HepG2 (cell line): ENCODE measurements around the gene MBLAC2. TPM values are rescaled to one million over a fixed set of nuclear protein-coding genes. Genes with fewer than 3 reads are reported as not detected.
A peak's percentile ranks its signal among the peaks of the same experiment; 100 is the strongest.

Experiments used
- AKNA ChIP-seq: sonication (generic); formaldehyde crosslinking; IDR thresholded peaks from 2 replicates; pipeline ENCODE4 v1.4.0; 2020; ENCODE audit warnings: missing genetic modification reagents, borderline replicate concordance
- ATF7-NPFF ChIP-seq: sonication (generic); formaldehyde crosslinking; IDR thresholded peaks from 2 replicates; pipeline ENCODE4 v1.8.1; 2023; ENCODE audit warnings: mild to moderate bottlenecking, low read depth, missing genetic modification reagents, moderate library complexity
- EEA1 ChIP-seq: sonication (generic); formaldehyde crosslinking; IDR thresholded peaks from 2 replicates; pipeline ENCODE4 v1.5.1; 2020; ENCODE audit warnings: mild to moderate bottlenecking, missing genetic modification reagents, borderline replicate concordance
- FOXA3 ChIP-seq: IDR thresholded peaks from 2 replicates; pipeline ENCODE4 v1.6.1; 2016; ENCODE audit warnings: missing genetic modification reagents, missing compliant biosample characterization
- FOXK1 ChIP-seq: sonication (generic); formaldehyde crosslinking; IDR thresholded peaks from 2 replicates; pipeline ENCODE4 v1.4.0; 2020; ENCODE audit warnings: low read depth, missing genetic modification reagents, borderline replicate concordance
- FOXP1 ChIP-seq, 2 experiments: fragments of 450-650 bp in 1 of 2; IDR thresholded peaks; 2 replicates each; pipeline ENCODE4 v1.6.1; 2017 to 2018; ENCODE audit warnings: antibody characterized with exemption in 1 of 2
- HES4 ChIP-seq: sonication (generic); formaldehyde crosslinking; IDR thresholded peaks from 2 replicates; pipeline ENCODE4 v1.9.0; 2021; ENCODE audit warnings: mild to moderate bottlenecking, missing genetic modification reagents, borderline replicate concordance
- JDP2 ChIP-seq: sonication (generic); formaldehyde crosslinking; IDR thresholded peaks from 2 replicates; pipeline ENCODE4 v1.8.1; 2022; ENCODE audit warnings: missing genetic modification reagents, borderline replicate concordance
- JUNB ChIP-seq: sonication (generic); formaldehyde crosslinking; IDR thresholded peaks from 2 replicates; pipeline ENCODE4 v1.8.0; 2022; ENCODE audit warnings: missing genetic modification reagents, mild to moderate bottlenecking, borderline replicate concordance
- KDM4B ChIP-seq: sonication (generic); formaldehyde crosslinking; IDR thresholded peaks from 2 replicates; pipeline ENCODE4 v1.4.0; 2020; ENCODE audit warnings: missing genetic modification reagents
- KMT2A ChIP-seq: sonication (generic); formaldehyde crosslinking; IDR thresholded peaks from 2 replicates; pipeline ENCODE4 v1.4.0; 2020; ENCODE audit warnings: missing genetic modification reagents
- PAF1 ChIP-seq: IDR thresholded peaks from 2 replicates; pipeline ENCODE4 v1.6.1; 2016; ENCODE audit warnings: missing genetic modification reagents, missing compliant biosample characterization
- PHF21A ChIP-seq: sonication (generic); formaldehyde crosslinking; IDR thresholded peaks from 2 replicates; pipeline ENCODE4 v1.5.0; 2020; ENCODE audit warnings: mild to moderate bottlenecking, missing genetic modification reagents
- PTBP1 ChIP-seq: fragments of 200-400 bp; formaldehyde crosslinking; IDR thresholded peaks from 2 replicates; pipeline ENCODE4 v1.6.1; 2018; ENCODE audit warnings: low read length, low read depth; ENCODE audit not compliant: poor library complexity, severe bottlenecking
- RFX5 ChIP-seq: IDR thresholded peaks from 2 replicates; pipeline ENCODE4 v1.6.1; 2011; ENCODE audit warnings: low read depth, low read length, improper control_type of control experiment
- RORA ChIP-seq: sonication (generic); formaldehyde crosslinking; IDR thresholded peaks from 2 replicates; pipeline ENCODE4 v1.5.0; 2020; ENCODE audit warnings: mild to moderate bottlenecking, missing genetic modification reagents, moderate library complexity
- SRSF9 ChIP-seq: fragments of 200-400 bp; formaldehyde crosslinking; IDR thresholded peaks from 2 replicates; pipeline ENCODE4 v1.6.1; 2018; ENCODE audit warnings: borderline replicate concordance, mild to moderate bottlenecking, low read depth, low read length; ENCODE audit not compliant: insufficient read depth, poor library complexity, severe bottlenecking
- TMF1 ChIP-seq: sonication (generic); formaldehyde crosslinking; IDR thresholded peaks from 2 replicates; pipeline ENCODE4 v1.8.1; 2022; ENCODE audit warnings: low read depth, missing genetic modification reagents
- ZFP36L1 ChIP-seq: sonication (generic); formaldehyde crosslinking; IDR thresholded peaks from 2 replicates; pipeline ENCODE4 v1.8.0; 2022; ENCODE audit warnings: mild to moderate bottlenecking, missing genetic modification reagents, moderate library complexity
- ZFYVE20 ChIP-seq: sonication (generic); formaldehyde crosslinking; IDR thresholded peaks from 2 replicates; pipeline ENCODE4 v1.8.0; 2023; ENCODE audit warnings: low read depth, mild to moderate bottlenecking, moderate library complexity, missing genetic modification reagents, borderline replicate concordance
- ZMYM3 ChIP-seq: sonication (generic); formaldehyde crosslinking; IDR thresholded peaks from 2 replicates; pipeline ENCODE4 v1.5.1; 2020; ENCODE audit warnings: mild to moderate bottlenecking, missing genetic modification reagents
- ZNF329 ChIP-seq: sonication (generic); formaldehyde crosslinking; IDR thresholded peaks from 2 replicates; pipeline ENCODE4 v1.9.0; 2021; ENCODE audit warnings: low read depth, mild to moderate bottlenecking, missing genetic modification reagents
- ZNF354B ChIP-seq: sonication (generic); formaldehyde crosslinking; IDR thresholded peaks from 2 replicates; pipeline ENCODE4 v1.8.0; 2022; ENCODE audit warnings: mild to moderate bottlenecking, missing genetic modification reagents
- ZNF468 ChIP-seq: sonication (generic); formaldehyde crosslinking; IDR thresholded peaks from 2 replicates; pipeline ENCODE4 v1.8.0; 2022; ENCODE audit warnings: mild to moderate bottlenecking, moderate library complexity, missing genetic modification reagents
- ZNF562 ChIP-seq: sonication (generic); formaldehyde crosslinking; IDR thresholded peaks from 2 replicates; pipeline ENCODE4 v1.8.0; 2022; ENCODE audit warnings: missing genetic modification reagents, borderline replicate concordance
- ZNF607 ChIP-seq: sonication (generic); formaldehyde crosslinking; IDR thresholded peaks from 2 replicates; pipeline ENCODE4 v1.5.1; 2020; ENCODE audit warnings: missing genetic modification reagents, mild to moderate bottlenecking, borderline replicate concordance
- polyA plus RNA-seq, 8 experiments: library from polyadenylated mRNA; depleted of rRNA in 3 of 8; stranded (reverse) in 7 of 8; unstranded in 1 of 8; fragments of >200 nt; fragmentation: Illumina TruSeq in 4 of 8; extraction: Trizol in 4 of 8; gene quantifications; 2 replicates each; pipeline versions ENCODE4 v1.2.1 to v1.2.3, GENCODE V29; 2011 to 2016; ENCODE audit warnings: low read depth in 4 of 8, missing spikeins in 1 of 8, mixed read lengths in 1 of 8; ENCODE audit not compliant: insufficient read depth in 1 of 8
- total RNA-seq, 5 experiments: library from RNA; depleted of rRNA; stranded (reverse); fragments of >200 nt; fragmentation: Illumina TruSeq; extraction: Trizol; gene quantifications; 2 replicates each; pipeline ENCODE4 v1.2.3, GENCODE V29; 2016; ENCODE audit warnings: low read depth in 1 of 5

MBLAC2 gene
- total and polyA plus RNA-seq, 2 of the 13 experiments (the other 11 are each of a cell fraction or from before 2014, with no cell fraction given) = 2.9 to 4.1 TPM

GRCh38 chr5:90409318-90410177, 65.0 kb downstream of the MBLAC2 start, which contains the start of gene CETN3 (continued):
- TF ChIP-seq PTBP1 (no peak), FOXK1 (peak; percentile 71; the same call in 1 of the 2 replicates), HES4 (CRISPR knock-in tag) (peak; percentile 41; the same call in 1 of the 2 replicates), ZNF468 (CRISPR knock-in tag) (no peak), ZFYVE20 (CRISPR knock-in tag) (0 out of 2 replicates have a peak, but pooled peaks have one; percentile 31), ATF7-NPFF (CRISPR knock-in tag) (peak; percentile 90), ZNF607 (CRISPR knock-in tag) (peak; percentile 64; the same call in 1 of the 2 replicates), ZMYM3 (CRISPR knock-in tag) (no peak), JDP2 (CRISPR knock-in tag) (no peak), RORA (no peak), ZNF562 (CRISPR knock-in tag) (no peak), EEA1 (no peak), FOXA3 (peak; percentile 32; the same call in 1 of the 2 replicates), RFX5 (no peak), PHF21A (CRISPR knock-in tag) (no peak), TMF1 (peak; percentile 49; the same call in 1 of the 2 replicates), JUNB (no peak), SRSF9 (no peak), AKNA (CRISPR knock-in tag) (no peak), ZNF354B (0 out of 2 replicates have a peak, but pooled peaks have one; percentile 31), PAF1 (CRISPR knock-in tag) (no peak), ZNF329 (0 out of 2 replicates have a peak, but pooled peaks have one; percentile 36), KDM4B (CRISPR knock-in tag) (0 out of 2 replicates have a peak, but pooled peaks have one; percentile 77), KMT2A (CRISPR knock-in tag) (peak; percentile 90), ZFP36L1 (CRISPR knock-in tag) (peak; percentile 95; the same call in 1 of the 2 replicates), FOXP1 (IDR thresholded peaks at IDR 0.05) (no peak), FOXP1 (CRISPR knock-in tag; IDR thresholded peaks at IDR 0.05) (peak; percentile 10; the same call in 1 of the 2 replicates)
